SK-N-SH (cell line): ENCODE results near the gene P2RY6.

Source experiments
- CTCF ChIP-seq: fragments of 200-600 bp; sonication (generic); IDR thresholded peaks from 2 replicates; pipeline ENCODE4 v1.6.1; 2017; ENCODE audit warnings: antibody characterized with exemption, mild to moderate bottlenecking, moderate library complexity
- FOXJ3 ChIP-seq: sonication (generic); formaldehyde crosslinking; IDR thresholded peaks from 2 replicates; pipeline ENCODE4 v1.5.1; 2020; ENCODE audit warnings: mild to moderate bottlenecking, missing genetic modification reagents
- GABPA ChIP-seq: IDR thresholded peaks from 2 replicates; pipeline ENCODE4 v1.4.0; 2012; ENCODE audit warnings: low read depth, mild to moderate bottlenecking
- JUND ChIP-seq: IDR thresholded peaks from 2 replicates; pipeline ENCODE4 v1.4.0; 2012
- MAX ChIP-seq: IDR thresholded peaks from 2 replicates; pipeline ENCODE4 v1.4.0; 2012; ENCODE audit warnings: low read depth
- MXI1 ChIP-seq: IDR thresholded peaks from 2 replicates; pipeline ENCODE4 v1.6.1; 2012; ENCODE audit warnings: mild to moderate bottlenecking, low read depth, low read length, improper control_type of control experiment
- NRF1 ChIP-seq: IDR thresholded peaks from 2 replicates; pipeline ENCODE4 v1.6.1; 2012; ENCODE audit warnings: low read depth, mild to moderate bottlenecking, low read length
- PBX3 ChIP-seq: IDR thresholded peaks from 2 replicates; pipeline ENCODE4; 2012
- POLR2AphosphoS5 ChIP-seq: IDR thresholded peaks from 2 replicates; pipeline ENCODE4 v1.6.1; 2012; ENCODE audit warnings: low read depth, low read length
- RFX5 ChIP-seq: IDR thresholded peaks from 2 replicates; pipeline ENCODE4 v1.6.1; 2012; ENCODE audit warnings: mild to moderate bottlenecking, improper control_type of control experiment, low read length
- TAF1 ChIP-seq: IDR thresholded peaks from 2 replicates; pipeline ENCODE4 v1.6.1; 2012; ENCODE audit warnings: low read depth, mild to moderate bottlenecking, low read length, moderate library complexity, borderline replicate concordance
- USF2 ChIP-seq: fragments of 150-350 bp; IDR thresholded peaks from 2 replicates; pipeline ENCODE4 v1.6.1; 2017; ENCODE audit warnings: antibody characterized with exemption, low read length, low read depth, borderline replicate concordance

- TF ChIP-seq CTCF = no peak
- TF ChIP-seq TAF1 = no peak
- TF ChIP-seq NRF1 = no peak
- no peak for TF ChIP-seq PBX3
- TF ChIP-seq JUND = no peak
- no peak for TF ChIP-seq POLR2AphosphoS5
- no peak for TF ChIP-seq FOXJ3
- TF ChIP-seq MXI1 = no peak
- TF ChIP-seq USF2 = no peak
- TF ChIP-seq RFX5 = no peak
- no peak for TF ChIP-seq GABPA
- TF ChIP-seq MAX = no peak
Measured at GRCh38 chr11:73310076-73310475, 37.9 kb downstream of the P2RY6 start.
